Endothelial cell of umbilical vein (primary cell): Measurements from ENCODE around the gene TTI1. TPM values are rescaled to one million over a fixed set of nuclear protein-coding genes. Genes with fewer than 3 reads are reported as not detected.

Experiments
- BruUV-seq: library from RNA; stranded (reverse); fragments of 400-500 nt; replicated peaks from 2 replicates; lab custom pipeline; 2021; lab: Mats Ljungman, UMichigan
- CTCF ChIA-PET: fragments of 300-600, 350-600 bp; sonication (Branson Sonifier 250); formaldehyde crosslinking; loops from one replicate; lab custom pipeline; 2021; ENCODE audit warnings: antibody characterized with exemption, inconsistent platforms; lab: Charles Lee
- POLR2A ChIA-PET: fragments of 300-600, 350-600 bp; sonication (Branson Sonifier 250); formaldehyde crosslinking; loops from one replicate; lab custom pipeline; 2021; ENCODE audit warnings: antibody characterized with exemption, inconsistent platforms; lab: Charles Lee
- DNase-seq: peaks from one replicate; pipeline ENCODE4 v3.0.0-alpha.2; 2011; ENCODE audit warnings: low read depth, low spot score
- FAIRE-seq: peaks from 2 replicates; lab custom pipeline; 2011; peaks lifted over from hg19 to GRCh38; lab: Jason Lieb, UNC
- H2AFZ ChIP-seq: 2 replicates; pipeline ENCODE4 v1.6.0; 2012; ENCODE audit warnings: low read depth, low read length, control low read depth, inconsistent platforms
- H3K27ac ChIP-seq: 2 replicates; pipeline ENCODE4 v1.5.1; 2011; ENCODE audit warnings: low read depth, mild to moderate bottlenecking, control low read depth, low read length, moderate library complexity; ENCODE audit not compliant: insufficient read depth
- H3K27me3 ChIP-seq, 2 experiments: 2 replicates each; pipeline versions ENCODE4 v1.6.0 to v1.6.1; 2011; ENCODE audit warnings: low read length in 2 of 2, mixed read lengths in 1 of 2; ENCODE audit not compliant: control insufficient read depth in 2 of 2, insufficient read depth in 2 of 2
- H3K36me3 ChIP-seq, 2 experiments: 2 replicates in 1 of 2; 3 replicates in 1 of 2; pipeline ENCODE4 v1.5.1; 2011; ENCODE audit warnings: low read length in 2 of 2, mild to moderate bottlenecking in 1 of 2, moderate library complexity in 1 of 2; ENCODE audit not compliant: control insufficient read depth in 2 of 2, insufficient read depth in 2 of 2; ENCODE audit errors: extremely low read depth in 1 of 2
- H3K4me1 ChIP-seq: 3 replicates; pipeline ENCODE4 v1.5.1; 2011; ENCODE audit warnings: mild to moderate bottlenecking, low read length; ENCODE audit not compliant: control insufficient read depth, insufficient read depth; ENCODE audit errors: extremely low read depth
- H3K4me2 ChIP-seq: 2 replicates; pipeline ENCODE4 v1.6.1; 2011; ENCODE audit warnings: low read length, control low read depth, mixed read lengths; ENCODE audit not compliant: insufficient read depth
- H3K4me3 ChIP-seq, 3 experiments: fragments of 200-600 bp in 1 of 3; sonication (generic), shearing (Covaris generic) in 1 of 3; replicated peaks in 1 of 3; 2 replicates each; pipeline ENCODE4 v1.5.1; 2011 to 2016; ENCODE audit warnings: control low read depth in 3 of 3, low read length in 3 of 3, mild to moderate bottlenecking in 2 of 3, inconsistent platforms in 1 of 3, low read depth in 1 of 3, moderate library complexity in 1 of 3; ENCODE audit not compliant: insufficient read depth in 1 of 3
- H3K79me2 ChIP-seq: 2 replicates; pipeline ENCODE4 v1.6.0; 2012; ENCODE audit warnings: low read length, inconsistent platforms; ENCODE audit not compliant: control insufficient read depth, insufficient read depth
- H3K9ac ChIP-seq: replicated peaks from 2 replicates; pipeline ENCODE3; 2011; ENCODE audit warnings: low read length, control low read depth; ENCODE audit not compliant: insufficient read depth; ENCODE audit errors: extremely low read depth
- H3K9me1 ChIP-seq: replicated peaks from 3 replicates; pipeline ENCODE4 v1.6.0; 2011; ENCODE audit warnings: mild to moderate bottlenecking, low read length; ENCODE audit not compliant: control insufficient read depth, insufficient read depth; ENCODE audit errors: extremely low read depth
- H3K9me3 ChIP-seq: replicated peaks from 2 replicates; pipeline ENCODE4 v1.5.1; 2012; ENCODE audit warnings: low read length, inconsistent platforms; ENCODE audit not compliant: control insufficient read depth, insufficient read depth
- H4K20me1 ChIP-seq: replicated peaks from 2 replicates; pipeline ENCODE3; 2011; ENCODE audit warnings: mild to moderate bottlenecking, low read length; ENCODE audit not compliant: control insufficient read depth, insufficient read depth; ENCODE audit errors: extremely low read depth
- EZH2 ChIP-seq: IDR thresholded peaks from 2 replicates; pipeline ENCODE4 v1.6.1; 2012; ENCODE audit warnings: borderline replicate concordance, low read depth, mild to moderate bottlenecking, moderate library complexity, low read length, inconsistent platforms; ENCODE audit not compliant: severe bottlenecking
- FOS ChIP-seq: IDR thresholded peaks from 2 replicates; pipeline ENCODE4 v1.6.1; 2011; ENCODE audit warnings: mild to moderate bottlenecking, low read length, moderate library complexity, borderline replicate concordance; ENCODE audit not compliant: insufficient read depth
- GATA2 ChIP-seq: IDR thresholded peaks from 2 replicates; pipeline ENCODE4 v1.7.0; 2011; ENCODE audit warnings: low read depth, mild to moderate bottlenecking, moderate library complexity, mixed read lengths, low read length; ENCODE audit not compliant: insufficient read length, insufficient read depth
- JUN ChIP-seq: IDR thresholded peaks from 2 replicates; pipeline ENCODE4 v1.6.1; 2011; ENCODE audit warnings: borderline replicate concordance, low read depth; ENCODE audit not compliant: insufficient read length, insufficient read depth
- MYC ChIP-seq: IDR thresholded peaks from one replicate; pipeline ENCODE4 v1.6.1; 2011; ENCODE audit warnings: mild to moderate bottlenecking, low read depth, low read length
- POLR2A ChIP-seq: IDR thresholded peaks from 2 replicates; pipeline ENCODE4 v1.6.1; 2012; ENCODE audit warnings: low read depth, mild to moderate bottlenecking, control low read depth, low read length
- POLR2AphosphoS5 ChIP-seq: IDR thresholded peaks from 2 replicates; pipeline ENCODE4 v1.6.1; 2012; ENCODE audit warnings: low read depth, mild to moderate bottlenecking, control low read depth, low read length, moderate library complexity; ENCODE audit not compliant: insufficient read depth
- dilution Hi-C: fragments of 300-500 bp; cut with MboI; formaldehyde crosslinking; loops from one replicate; pipeline ENCODE4 v1.15.0; 2019; ENCODE audit warnings: low sequenced_read_pairs; ENCODE audit not compliant: extremely low pct_ligation_motif_present
- intact Hi-C: fragments of 100-400 bp; cut with micrococcal nuclease; formaldehyde crosslinking; loops from one replicate; pipeline ENCODE4 v1.10.0; 2022
- polyA plus RNA-seq, 4 experiments: library from polyadenylated mRNA; depleted of rRNA in 3 of 4; stranded (reverse) in 3 of 4; unstranded in 1 of 4; fragments of >200 nt; gene quantifications; 2 replicates each; pipeline versions ENCODE4 v1.2.1 to v1.2.3, GENCODE V29; 2011 to 2012; ENCODE audit warnings: missing spikeins in 1 of 4
- total RNA-seq: library from RNA; stranded (reverse); gene quantifications from 2 replicates; pipeline ENCODE4 v1.2.3, GENCODE V29; 2021
- TF ChIP-seq, protein P1 (sequence below), 2 donors: IDR thresholded peaks; 1 replicate in 1 of 2; 2 replicates in 1 of 2; pipeline ENCODE4 v1.5.1; 2011; ENCODE audit warnings: low read length in 2 of 2, mild to moderate bottlenecking in 2 of 2, moderate library complexity in 2 of 2, control low read depth in 1 of 2, inconsistent platforms in 1 of 2, low read depth in 1 of 2; ENCODE audit not compliant: insufficient read depth in 1 of 2; ENCODE audit errors: extremely low read depth in 1 of 2
- TF ChIP-seq, protein P2 (sequence below): IDR thresholded peaks from 2 replicates; pipeline ENCODE4 v1.6.1; 2011; ENCODE audit not compliant: insufficient read depth, insufficient read length

The TTI1 gene
- total and polyA plus RNA-seq, 2 donors (not counting 3 experiments of a cell fraction or from before 2014, with no cell fraction given) = 13.2 to 23.2 TPM

GRCh38 chr20:37994512-37994911 is 38.7 kb downstream of the TTI1 start:
- no peak overlapping the region for H3K4me2 ChIP-seq

More at GRCh38 chr20:37994512-37994911, 38.7 kb downstream of the TTI1 start:
- dilution Hi-C loops = no loop called here
- Histone ChIP-seq H3K79me2 (no peaks in the 10 kb centered on the region), H3K27me3 (no peaks in the 10 kb centered on the region), H3K9me1 (no peaks in the 10 kb centered on the region), H3K4me1 (peaks cover 20% of the 10 kb centered on the region), H3K27ac (no peak overlapping the region), H3K4me3 (no peak overlapping the region), H3K9ac (no peak overlapping the region), H4K20me1 (no peaks in the 10 kb centered on the region), H3K36me3 (peaks cover 12 to 13% of the 10 kb centered on the region in 2 experiments), H2AFZ (no peak overlapping the region), H3K9me3 (no peaks in the 10 kb centered on the region)
- intact Hi-C loops = loop anchor here (5.0 kb wide), 2 partner anchors 92 to 228 kb away; partner anchors contain the start of gene VSTM2L
- no peak for DNase-seq
- FAIRE-seq = no peak
- no TSS peak for BruUV-seq
- TF ChIP-seq POLR2AphosphoS5 (no peak), EZH2 (no peak), MYC (no peak), POLR2A (no peak), FOS (no peak), JUN (no peak), GATA2 (no peak)
- TF ChIP-seq, protein P1, sequence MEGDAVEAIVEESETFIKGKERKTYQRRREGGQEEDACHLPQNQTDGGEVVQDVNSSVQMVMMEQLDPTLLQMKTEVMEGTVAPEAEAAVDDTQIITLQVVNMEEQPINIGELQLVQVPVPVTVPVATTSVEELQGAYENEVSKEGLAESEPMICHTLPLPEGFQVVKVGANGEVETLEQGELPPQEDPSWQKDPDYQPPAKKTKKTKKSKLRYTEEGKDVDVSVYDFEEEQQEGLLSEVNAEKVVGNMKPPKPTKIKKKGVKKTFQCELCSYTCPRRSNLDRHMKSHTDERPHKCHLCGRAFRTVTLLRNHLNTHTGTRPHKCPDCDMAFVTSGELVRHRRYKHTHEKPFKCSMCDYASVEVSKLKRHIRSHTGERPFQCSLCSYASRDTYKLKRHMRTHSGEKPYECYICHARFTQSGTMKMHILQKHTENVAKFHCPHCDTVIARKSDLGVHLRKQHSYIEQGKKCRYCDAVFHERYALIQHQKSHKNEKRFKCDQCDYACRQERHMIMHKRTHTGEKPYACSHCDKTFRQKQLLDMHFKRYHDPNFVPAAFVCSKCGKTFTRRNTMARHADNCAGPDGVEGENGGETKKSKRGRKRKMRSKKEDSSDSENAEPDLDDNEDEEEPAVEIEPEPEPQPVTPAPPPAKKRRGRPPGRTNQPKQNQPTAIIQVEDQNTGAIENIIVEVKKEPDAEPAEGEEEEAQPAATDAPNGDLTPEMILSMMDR (IDR thresholded peaks at IDR 0.05; ENCODE audit: extremely low read depth in 1 of 2, insufficient read depth in 1 of 2, low read depth in 1 of 2, low read length in 2 of 2) = no peak
- TF ChIP-seq, protein P2, sequence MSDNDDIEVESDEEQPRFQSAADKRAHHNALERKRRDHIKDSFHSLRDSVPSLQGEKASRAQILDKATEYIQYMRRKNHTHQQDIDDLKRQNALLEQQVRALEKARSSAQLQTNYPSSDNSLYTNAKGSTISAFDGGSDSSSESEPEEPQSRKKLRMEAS = no peak
- POLR2A ChIA-PET = no interaction called here
- CTCF ChIA-PET = interaction anchor here (1.0 to 4.4 kb wide), 7 partner anchors 11 to 460 kb away, joined by 3 to 37 read pairs (median 4); no protein-coding TSS in a partner anchor
